NT2/D1 (cell line): ENCODE data around the gene PHACTR4.

Experiments used
- SUZ12 ChIP-seq: IDR thresholded peaks from 2 replicates; pipeline ENCODE4 v1.6.1; 2011; ENCODE audit not compliant: insufficient read length, insufficient read depth; ENCODE audit errors: extremely low read depth
- YY1 ChIP-seq: IDR thresholded peaks from 2 replicates; pipeline ENCODE4 v1.6.1; 2011; ENCODE audit not compliant: insufficient read length, insufficient read depth

DNA sequence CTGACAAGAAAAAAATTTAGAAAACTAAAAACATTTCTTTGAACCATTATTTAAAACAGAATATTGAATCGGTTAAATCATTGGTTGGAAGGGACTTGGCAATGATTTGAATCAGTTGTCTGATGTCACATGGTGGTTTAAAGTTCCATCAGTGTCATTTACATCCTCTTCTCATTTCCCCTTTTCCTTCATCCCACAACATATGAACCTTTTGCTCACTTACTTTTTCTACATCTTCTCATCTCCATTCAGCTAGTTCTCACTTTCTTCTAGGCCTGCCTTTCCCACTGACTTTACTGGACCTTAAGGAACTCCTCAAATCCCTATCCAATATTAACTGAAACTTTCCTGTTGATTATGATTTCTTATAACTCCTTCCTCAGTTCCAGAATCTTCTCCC lies 58.5 kb downstream of the PHACTR4 start:
- TF ChIP-seq YY1 (no peak), SUZ12 (no peak)
